ENCODE data around the gene PDE1A.

DNA sequence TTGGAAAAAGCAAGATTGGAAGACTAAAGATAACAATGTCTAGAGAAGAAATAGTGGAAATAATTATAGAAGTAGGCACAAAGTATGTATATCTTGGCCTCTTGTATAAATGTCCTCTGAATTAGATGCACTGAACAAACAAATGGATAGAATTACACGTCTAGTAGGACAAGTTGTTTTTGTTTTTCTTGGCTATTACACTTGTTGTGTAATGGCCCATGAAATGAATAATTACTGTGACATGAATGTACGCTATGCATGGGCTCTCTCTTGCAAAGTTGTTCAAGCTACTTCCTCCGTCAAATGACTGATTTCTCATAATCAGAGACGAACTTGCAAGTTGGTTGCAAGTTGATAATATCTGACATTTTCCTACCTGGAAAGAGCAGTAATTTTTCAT lies 126.2 kb downstream of the PDE1A start:
- no peak for TF ChIP-seq POLR2A (IDR thresholded peaks at IDR 0.05)
- TF ChIP-seq, protein P1, sequence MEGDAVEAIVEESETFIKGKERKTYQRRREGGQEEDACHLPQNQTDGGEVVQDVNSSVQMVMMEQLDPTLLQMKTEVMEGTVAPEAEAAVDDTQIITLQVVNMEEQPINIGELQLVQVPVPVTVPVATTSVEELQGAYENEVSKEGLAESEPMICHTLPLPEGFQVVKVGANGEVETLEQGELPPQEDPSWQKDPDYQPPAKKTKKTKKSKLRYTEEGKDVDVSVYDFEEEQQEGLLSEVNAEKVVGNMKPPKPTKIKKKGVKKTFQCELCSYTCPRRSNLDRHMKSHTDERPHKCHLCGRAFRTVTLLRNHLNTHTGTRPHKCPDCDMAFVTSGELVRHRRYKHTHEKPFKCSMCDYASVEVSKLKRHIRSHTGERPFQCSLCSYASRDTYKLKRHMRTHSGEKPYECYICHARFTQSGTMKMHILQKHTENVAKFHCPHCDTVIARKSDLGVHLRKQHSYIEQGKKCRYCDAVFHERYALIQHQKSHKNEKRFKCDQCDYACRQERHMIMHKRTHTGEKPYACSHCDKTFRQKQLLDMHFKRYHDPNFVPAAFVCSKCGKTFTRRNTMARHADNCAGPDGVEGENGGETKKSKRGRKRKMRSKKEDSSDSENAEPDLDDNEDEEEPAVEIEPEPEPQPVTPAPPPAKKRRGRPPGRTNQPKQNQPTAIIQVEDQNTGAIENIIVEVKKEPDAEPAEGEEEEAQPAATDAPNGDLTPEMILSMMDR (IDR thresholded peaks at IDR 0.05), result no peak

Data from adrenal gland (tissue), 5 donors.